HG02798 (cell line): ENCODE results near the gene RNF121.

ENCODE experiments used
- ATAC-seq: cut with Tn5 transposase; IDR thresholded peaks from one replicate; pipeline ENCODE4 v1.9.1; 2021; ENCODE audit warnings: mild to moderate bottlenecking; ENCODE audit not compliant: unreplicated experiment, poor library complexity

RNF121 gene

GRCh38 chr11:71933141-71933933 is 4.5 kb downstream of the RNF121 start:
- ATAC-seq = no peak

DNA sequence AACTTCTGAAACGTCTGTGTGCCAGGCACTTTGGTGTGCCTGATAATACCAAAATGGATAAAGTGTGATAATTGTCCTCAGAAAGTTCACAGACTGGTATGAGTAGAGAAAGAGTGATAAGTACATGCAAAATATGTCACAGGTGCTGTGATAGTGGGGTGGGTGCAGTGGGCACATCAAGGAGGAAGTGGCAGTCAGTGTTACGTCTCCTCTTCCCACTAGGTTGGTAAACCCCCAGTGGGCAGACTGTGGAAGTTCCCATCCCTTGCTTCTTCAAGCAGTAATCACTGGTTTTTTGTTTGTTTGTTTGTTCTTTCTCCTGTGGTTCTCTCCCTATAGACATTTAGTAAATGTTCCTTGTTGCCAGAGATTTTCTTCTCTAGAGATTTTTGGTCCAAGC is 5.4 kb downstream of the RNF121 start:
- ATAC-seq = no peak

DNA sequence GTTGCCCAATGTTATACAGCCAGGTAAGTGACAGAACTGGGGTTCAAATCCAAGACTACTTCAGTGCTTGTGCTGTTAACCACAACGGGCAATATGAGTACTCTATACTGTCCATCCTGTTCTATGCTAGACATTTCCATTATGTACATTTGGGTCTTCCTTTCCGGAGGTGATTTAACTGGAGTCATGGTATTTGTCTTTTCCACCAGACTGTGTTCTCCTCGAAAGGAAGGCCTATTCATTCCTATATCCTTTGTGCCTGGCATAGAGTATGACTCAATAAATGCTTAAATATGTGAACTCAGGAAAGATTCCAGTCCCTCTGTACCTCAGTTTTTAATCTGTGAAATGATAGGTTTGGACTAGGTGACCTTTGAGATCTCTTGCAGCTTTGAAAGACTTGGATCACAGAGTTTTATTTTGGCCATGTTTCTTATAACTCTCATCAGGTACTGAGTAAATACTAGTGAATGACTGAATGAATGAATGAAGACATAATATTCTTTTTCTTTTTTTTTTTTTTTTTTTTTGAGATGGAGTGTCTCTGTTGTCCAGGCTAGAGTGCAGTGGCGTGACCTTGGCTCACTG is 6.6 kb downstream of the RNF121 start:
- ATAC-seq = no peak

GRCh38 chr11:71936825-71937224 is 8.0 kb downstream of the RNF121 start:
- ATAC-seq = no peak

DNA sequence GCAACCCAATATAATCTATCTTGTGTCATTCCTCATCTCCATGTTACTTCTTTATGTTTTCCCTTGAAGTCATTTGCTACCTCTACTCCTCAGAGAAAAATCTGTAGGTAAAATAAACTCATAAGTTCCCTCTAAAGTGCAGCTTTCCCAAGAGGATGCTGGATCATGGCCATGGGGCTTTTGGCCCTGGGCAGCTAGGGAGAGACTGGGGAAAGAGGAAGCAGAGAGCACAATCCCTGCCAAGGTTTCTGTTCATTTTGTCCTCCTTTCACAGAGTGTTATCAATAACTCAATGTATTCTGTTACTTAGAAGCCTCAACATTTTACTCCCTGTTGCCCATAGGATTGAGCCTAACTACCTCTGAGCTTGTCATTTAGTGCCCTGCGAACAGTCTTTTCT is 9.0 kb downstream of the RNF121 start:
- no peak for ATAC-seq

DNA sequence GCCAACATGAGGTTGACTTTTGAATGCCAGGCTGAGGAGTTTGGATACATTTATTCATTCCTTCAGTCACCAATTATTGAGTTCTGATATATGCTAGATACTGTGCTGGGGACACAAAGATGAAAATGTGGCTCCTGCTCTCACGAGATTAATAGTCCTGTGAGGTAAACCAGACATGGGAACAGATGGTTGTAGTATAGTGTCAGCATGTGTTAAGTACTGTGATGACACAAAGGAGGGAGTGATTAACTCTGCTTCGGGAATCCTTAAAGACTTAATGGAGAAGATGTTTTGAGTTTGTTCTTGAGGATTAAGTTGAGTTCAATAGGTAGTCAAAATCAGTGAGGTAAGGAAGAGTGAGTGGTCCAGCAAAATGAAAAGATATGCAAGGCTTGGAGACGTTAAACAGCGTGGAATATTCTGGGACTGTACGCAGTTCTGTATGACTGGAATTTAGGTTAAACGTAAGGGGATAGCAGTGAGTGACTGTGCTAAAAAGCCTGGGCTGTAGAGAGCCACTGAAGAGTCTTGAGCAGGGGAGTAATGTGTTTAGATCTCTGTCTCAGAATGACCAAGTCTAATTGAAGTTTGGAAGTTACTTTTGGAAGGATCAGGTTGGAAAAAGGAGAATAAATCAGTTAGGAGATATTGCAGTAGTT is 11.8 kb downstream of the RNF121 start:
- no peak for ATAC-seq

DNA sequence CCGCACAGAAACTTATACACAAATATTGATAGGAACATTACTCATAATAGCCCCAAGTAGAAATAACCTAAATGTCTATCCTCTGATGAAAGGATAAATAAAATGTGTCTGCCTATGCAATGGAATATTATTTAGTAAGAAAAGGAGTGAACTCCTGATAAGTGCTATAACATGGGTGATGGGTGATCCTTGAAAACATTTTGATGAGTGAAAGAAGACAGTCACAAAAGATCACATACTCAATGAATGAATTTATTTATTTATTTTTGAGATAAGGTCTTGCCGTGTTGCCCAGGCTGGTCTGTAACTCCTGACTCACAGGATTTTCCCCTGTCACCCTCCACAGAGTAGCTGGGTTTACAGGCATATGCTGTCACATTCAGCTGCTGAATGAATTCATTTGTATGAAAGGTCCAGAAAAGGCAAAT is 17.3 kb downstream of the RNF121 start:
- no peak for ATAC-seq

DNA sequence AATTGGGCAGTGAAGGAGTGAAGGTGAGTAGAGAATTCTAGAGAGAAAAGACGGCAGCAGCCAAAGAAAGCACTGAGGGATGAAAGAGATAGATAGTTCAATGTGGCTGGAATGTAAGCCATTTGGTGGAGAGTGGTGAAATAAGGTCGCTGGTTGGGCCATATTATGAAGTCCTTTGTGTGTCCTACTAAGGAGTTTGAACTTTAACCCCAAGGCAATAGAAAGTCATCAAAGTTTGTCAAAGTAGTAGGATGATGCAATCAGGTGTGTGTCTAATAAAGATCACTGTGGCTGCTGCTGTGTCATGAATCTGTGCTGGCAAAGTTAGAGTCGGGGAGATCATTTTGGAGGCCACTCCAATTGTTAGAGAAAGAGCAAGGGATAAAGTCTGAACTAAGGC is 18.7 kb downstream of the RNF121 start:
- ATAC-seq = no peak

DNA sequence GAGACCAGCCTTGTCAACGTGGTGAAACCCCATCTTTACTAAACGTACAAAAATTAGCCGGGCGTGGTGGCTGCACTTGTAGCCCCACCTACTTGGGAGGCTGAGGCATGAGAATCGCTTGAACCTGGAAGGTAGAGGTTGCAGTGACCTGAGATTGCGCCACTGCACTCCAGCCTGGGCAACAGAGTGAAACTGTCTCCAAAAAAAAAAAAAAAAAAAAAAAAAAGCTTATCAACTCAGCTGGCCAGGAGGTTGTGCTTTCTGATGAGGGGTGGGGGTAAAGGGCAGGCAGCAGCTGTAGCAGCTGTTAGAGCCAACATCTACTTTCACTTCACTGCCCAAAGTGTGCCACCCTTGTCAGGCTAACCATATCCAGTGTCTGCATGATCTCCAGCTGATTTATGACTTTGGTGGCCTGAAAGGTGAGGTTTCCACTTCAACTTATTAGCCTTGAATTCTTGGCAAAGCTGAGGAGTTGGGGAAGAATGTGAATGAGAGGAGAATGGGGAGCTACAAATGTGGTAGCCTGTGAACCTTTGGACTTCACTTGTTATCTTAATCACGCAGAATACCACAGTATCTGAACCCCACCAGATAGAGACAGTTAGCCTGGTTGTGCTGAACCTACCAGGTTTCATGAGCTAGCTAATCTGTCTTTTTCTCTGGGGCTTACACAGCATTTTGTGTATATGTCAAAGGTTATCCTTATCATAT is 19.6 kb downstream of the RNF121 start:
- ATAC-seq = no peak

- no peak for ATAC-seq
Observed at GRCh38 chr11:71949034-71949433, 20.2 kb downstream of the RNF121 start.

DNA sequence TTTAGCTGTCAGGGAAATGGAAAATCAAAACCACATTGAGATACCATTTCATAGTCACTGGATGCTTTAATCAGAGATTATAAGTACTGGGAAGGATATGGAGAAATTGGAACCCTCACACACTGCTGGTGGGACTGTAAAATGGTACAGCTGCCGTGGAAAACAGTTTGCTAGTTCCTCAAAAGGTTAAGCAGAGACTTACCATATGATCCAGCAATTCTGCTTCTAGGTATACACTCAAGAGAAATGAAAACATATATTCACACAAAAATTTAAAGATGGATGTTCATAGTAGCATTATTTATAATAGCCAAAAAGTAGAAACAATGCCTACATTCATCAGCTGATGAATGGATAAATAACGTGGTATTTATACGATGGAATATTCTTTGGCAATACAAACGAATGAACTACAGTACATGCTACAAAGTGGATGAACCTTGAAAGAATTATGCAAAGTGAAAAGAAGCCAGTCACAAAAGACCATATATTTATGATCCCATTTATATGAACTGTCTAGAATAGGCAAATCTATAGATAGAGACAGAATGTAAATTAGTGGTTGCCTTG is 23.0 kb downstream of the RNF121 start:
- ATAC-seq = no peak

DNA sequence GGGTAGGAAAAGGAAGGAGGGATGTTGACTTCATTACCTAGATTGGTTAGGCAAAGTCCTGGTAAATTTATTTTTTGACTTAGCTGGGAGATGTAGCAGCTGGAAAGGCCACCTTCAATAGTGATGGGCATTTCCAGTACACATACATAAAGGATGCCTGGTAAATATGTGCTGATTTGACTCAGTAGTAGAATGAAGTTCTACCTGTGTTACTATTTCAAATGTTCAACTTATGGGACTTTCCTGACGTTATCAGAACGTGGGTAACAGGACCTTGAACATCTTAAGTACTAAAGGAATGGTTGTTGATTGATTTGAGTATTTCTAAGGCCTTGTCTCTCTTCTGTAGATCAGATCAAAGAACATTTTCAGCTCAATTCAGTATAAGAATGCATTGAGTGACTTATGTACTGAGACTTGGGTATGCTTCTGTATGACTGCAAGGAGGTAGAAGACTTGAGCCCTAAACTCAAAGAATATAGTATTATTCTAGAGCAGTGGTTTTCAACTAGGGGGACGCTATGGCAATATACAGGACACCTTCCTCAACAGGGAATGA is 27.1 kb downstream of the RNF121 start:
- no peak for ATAC-seq

DNA sequence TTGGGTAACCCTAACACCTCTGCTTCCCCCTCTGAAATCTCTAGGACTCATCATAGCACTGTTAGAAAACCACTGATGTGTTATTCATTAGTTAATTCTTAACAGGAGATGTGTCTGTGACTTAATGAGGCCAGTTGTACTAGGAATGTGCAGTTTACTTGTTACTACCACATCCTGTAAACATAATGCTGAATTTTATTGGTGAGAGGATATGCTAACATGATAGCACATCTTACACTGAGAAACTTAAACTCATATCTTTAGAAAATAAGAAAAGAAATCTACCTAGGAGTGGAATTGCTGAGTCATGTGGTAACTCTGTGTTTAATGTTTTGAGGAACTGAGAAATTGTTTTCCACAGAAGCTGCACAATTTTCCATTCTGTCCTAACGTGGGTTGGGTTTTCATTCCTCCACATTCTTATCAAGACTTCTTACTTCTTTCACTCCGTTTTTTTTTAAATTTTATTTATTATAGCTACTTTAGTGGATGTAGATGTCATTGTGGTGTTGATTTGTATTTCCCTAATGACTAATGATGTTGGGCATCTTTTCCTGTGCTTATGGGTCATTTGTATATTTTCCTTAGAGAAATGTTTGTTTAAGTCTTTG is 33.7 kb downstream of the RNF121 start:
- ATAC-seq = no peak

- no peak for ATAC-seq
Observed at GRCh38 chr11:71963468-71963867, 34.6 kb downstream of the RNF121 start.

DNA sequence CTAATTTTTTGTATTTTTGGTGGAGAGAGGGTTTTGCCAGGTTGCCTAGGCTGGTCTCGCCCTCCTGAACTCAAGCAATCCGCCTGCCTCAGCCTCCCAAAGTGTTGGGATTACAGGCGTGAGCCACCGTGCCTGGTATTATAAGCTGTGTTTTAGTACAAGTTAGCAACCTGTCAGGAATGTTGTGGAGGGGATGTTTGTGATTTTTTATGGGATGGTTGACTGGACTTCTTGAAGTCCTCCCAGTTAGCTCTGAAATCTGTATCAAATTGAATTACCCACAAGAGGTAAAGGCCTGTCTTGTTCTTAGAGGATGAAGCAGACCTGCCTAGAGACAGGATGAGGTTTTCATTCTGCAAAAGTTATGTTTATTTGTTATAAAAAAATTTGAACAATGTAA is 35.8 kb downstream of the RNF121 start:
- no peak for ATAC-seq

GRCh38 chr11:71971680-71972079 is 42.8 kb downstream of the RNF121 start:
- ATAC-seq = no peak

GRCh38 chr11:71976551-71976950 is 47.7 kb downstream of the RNF121 start:
- no peak for ATAC-seq

DNA sequence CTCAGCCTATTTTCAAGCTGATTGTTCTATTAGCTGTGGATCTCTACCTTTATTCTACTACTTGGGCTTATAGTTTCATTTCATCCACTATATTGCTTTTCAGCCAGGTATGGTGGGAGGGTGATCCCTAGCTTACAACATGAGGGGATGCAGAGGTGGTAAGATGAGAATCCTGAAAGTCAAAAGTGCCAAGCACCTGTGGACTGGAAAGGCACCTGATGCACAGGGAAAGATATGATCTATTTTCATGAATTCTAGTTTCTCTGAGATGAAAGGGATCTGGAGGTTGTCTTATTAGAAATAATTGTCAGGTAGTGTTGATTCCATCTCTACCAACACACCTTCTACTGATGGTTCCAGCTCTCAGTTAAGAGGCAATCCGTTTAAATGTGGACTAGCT is 48.2 kb downstream of the RNF121 start:
- no peak for ATAC-seq

DNA sequence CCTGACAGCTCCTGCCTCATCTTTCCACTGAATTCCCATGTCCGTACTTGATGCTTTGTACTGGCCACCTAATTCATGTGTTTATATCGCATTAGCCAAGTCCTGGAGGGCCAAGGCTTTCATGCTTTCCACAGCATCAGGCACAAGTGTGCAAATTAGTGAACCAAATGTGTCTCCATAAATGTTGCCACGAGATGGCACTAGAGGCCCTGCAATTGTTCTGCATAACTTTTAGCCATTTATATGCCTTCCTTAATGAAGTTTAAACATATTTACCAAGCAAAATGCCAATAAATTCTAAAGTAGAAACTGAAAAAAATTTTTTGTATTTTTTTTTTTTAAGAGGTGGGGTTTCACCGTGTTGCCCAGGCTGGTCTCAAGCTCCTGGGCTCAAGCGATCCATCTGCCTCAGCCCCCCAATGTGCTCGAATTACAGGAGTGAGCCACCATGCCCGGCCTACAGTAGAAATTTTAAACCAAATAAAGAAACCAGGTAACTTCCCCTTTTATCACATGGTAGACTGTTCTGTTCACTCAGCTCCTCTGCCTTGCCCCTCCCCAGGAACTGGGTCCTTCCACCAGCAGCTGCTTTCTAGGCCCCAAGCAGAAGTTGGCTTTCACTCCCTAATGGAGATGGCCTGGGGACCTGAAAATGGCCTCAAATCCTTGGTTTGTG is 49.0 kb downstream of the RNF121 start:
- ATAC-seq = peak; percentile 46
